CD1c-positive myeloid dendritic cell (primary cell): Measurements from ENCODE around the gene RHOBTB3.
"Not testable (repeated sequence)": the region's sequence is repeated elsewhere in the genome, so short reads cannot be mapped to it uniquely, and the experiment has no call there.

Source experiments
- DNase-seq: peaks from one replicate; pipeline ENCODE4 v3.0.0-alpha.2; 2016; ENCODE audit errors: extremely low spot score

The RHOBTB3 gene

GRCh38 chr5:95821110-95822021, 90.2 kb downstream of the RHOBTB3 start:
- no peak for DNase-seq

GRCh38 chr5:95822043-95822541, 91.0 kb downstream of the RHOBTB3 start:
- peak; percentile 59 for DNase-seq

GRCh38 chr5:95822542-95823181, 91.5 kb downstream of the RHOBTB3 start, which contains the start of gene GLRX:
Gene GLRX (minus strand): TSS chr5:95822726. CDS start chr5:95822662, 64 bp downstream.
- peak; percentile 71 for DNase-seq

- no peak for DNase-seq
Observed at GRCh38 chr5:95823218-95823737, 92.1 kb downstream of the RHOBTB3 start.

GRCh38 chr5:95823738-95824609, 92.8 kb downstream of the RHOBTB3 start:
- peak; percentile 92 for DNase-seq

- DNase-seq, result no peak
Observed at GRCh38 chr5:95824747-95825146, 93.6 kb downstream of the RHOBTB3 start.

- no peak for DNase-seq
Observed at GRCh38 chr5:95825495-95825894, 94.4 kb downstream of the RHOBTB3 start.

- DNase-seq, result peak; percentile 72
Observed at GRCh38 chr5:95826949-95827891, 96.1 kb downstream of the RHOBTB3 start.

GRCh38 chr5:95827892-95828246, 96.7 kb downstream of the RHOBTB3 start:
- no peak for DNase-seq

- no peak for DNase-seq
Observed at GRCh38 chr5:95830226-95830625, 99.1 kb downstream of the RHOBTB3 start.

- no peak for DNase-seq
Observed at GRCh38 chr5:95832664-95833063, 101.5 kb downstream of the RHOBTB3 start.

- peak; percentile 50 for DNase-seq
Observed at GRCh38 chr5:95835682-95836385, 104.7 kb downstream of the RHOBTB3 start.

GRCh38 chr5:95836544-95836943, 105.4 kb downstream of the RHOBTB3 start:
- peak; percentile 25 for DNase-seq

GRCh38 chr5:95836971-95837370, 105.8 kb downstream of the RHOBTB3 start:
- DNase-seq, result not testable (repeated sequence)

- no peak for DNase-seq
Observed at GRCh38 chr5:95837492-95837891, 106.4 kb downstream of the RHOBTB3 start.

GRCh38 chr5:95838001-95838520, 106.9 kb downstream of the RHOBTB3 start:
- no peak for DNase-seq

GRCh38 chr5:95838556-95838955, 107.4 kb downstream of the RHOBTB3 start:
- DNase-seq, result no peak

- no peak for DNase-seq
Observed at GRCh38 chr5:95839658-95840057, 108.5 kb downstream of the RHOBTB3 start.

- peak; percentile 85 for DNase-seq
Observed at GRCh38 chr5:95840956-95841705, 110.0 kb downstream of the RHOBTB3 start.
